Peyer's patch (tissue), 4 donors: ENCODE measurements around the gene SLC6A18.

Experiments used
- POLR2A ChIP-seq, 2 donors: fragments of 450-650 bp; IDR thresholded peaks; one replicate each; pipeline ENCODE4 v1.5.1; 2017; ENCODE audit warnings: antibody characterized with exemption in 2 of 2, mild to moderate bottlenecking in 2 of 2, moderate library complexity in 2 of 2
- TF ChIP-seq, protein P1 (sequence below), 6 experiments: fragments of 450-650 bp in 4 of 6; fragments of 200-600 bp in 2 of 6; sonication (generic) in 1 of 6; IDR thresholded peaks; one replicate each; pipeline ENCODE4 v1.5.1; 2017 to 2019; ENCODE audit warnings: antibody characterized with exemption in 6 of 6, mild to moderate bottlenecking in 3 of 6, moderate library complexity in 1 of 6

- TF ChIP-seq, protein P1, sequence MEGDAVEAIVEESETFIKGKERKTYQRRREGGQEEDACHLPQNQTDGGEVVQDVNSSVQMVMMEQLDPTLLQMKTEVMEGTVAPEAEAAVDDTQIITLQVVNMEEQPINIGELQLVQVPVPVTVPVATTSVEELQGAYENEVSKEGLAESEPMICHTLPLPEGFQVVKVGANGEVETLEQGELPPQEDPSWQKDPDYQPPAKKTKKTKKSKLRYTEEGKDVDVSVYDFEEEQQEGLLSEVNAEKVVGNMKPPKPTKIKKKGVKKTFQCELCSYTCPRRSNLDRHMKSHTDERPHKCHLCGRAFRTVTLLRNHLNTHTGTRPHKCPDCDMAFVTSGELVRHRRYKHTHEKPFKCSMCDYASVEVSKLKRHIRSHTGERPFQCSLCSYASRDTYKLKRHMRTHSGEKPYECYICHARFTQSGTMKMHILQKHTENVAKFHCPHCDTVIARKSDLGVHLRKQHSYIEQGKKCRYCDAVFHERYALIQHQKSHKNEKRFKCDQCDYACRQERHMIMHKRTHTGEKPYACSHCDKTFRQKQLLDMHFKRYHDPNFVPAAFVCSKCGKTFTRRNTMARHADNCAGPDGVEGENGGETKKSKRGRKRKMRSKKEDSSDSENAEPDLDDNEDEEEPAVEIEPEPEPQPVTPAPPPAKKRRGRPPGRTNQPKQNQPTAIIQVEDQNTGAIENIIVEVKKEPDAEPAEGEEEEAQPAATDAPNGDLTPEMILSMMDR (IDR thresholded peaks at IDR 0.05) = no peak
- TF ChIP-seq POLR2A (IDR thresholded peaks at IDR 0.05) = no peak
These were observed 20.9 kb downstream of the SLC6A18 start for GRCh38 chr5:1245905-1246576.
